ENCODE results near the gene CFAP57. TPM values are rescaled to one million over a fixed set of nuclear protein-coding genes. Genes with fewer than 3 reads are reported as not detected.

CFAP57 gene
- total RNA-seq, 1 donor from 2014 or later = not detected

- peaks cover 3% of the 10 kb centered on the region for H3K36me3 Mint-ChIP-seq (ENCODE audit: low read depth)
- DNase-seq (ENCODE audit: low spot score) = no peak
- H3K27ac Mint-ChIP-seq = no peak overlapping the region
- H3K4me1 Mint-ChIP-seq (ENCODE audit: low read depth) = peaks cover 17% of the 10 kb centered on the region
- intact Hi-C loops (cut with micrococcal nuclease) = no loop called here
- no peak overlapping the region for H3K4me3 Mint-ChIP-seq
- H3K27me3 Mint-ChIP-seq (ENCODE audit: insufficient read depth) = peaks cover 7% of the 10 kb centered on the region
- H3K9me3 Mint-ChIP-seq = peaks cover 5% of the 10 kb centered on the region
Observed at GRCh38 chr1:43235451-43236121, 63.5 kb downstream of the CFAP57 start.

GRCh38 chr1:43237121-43237520 is 65.0 kb downstream of the CFAP57 start:
- no peak overlapping the region for H3K4me3 Mint-ChIP-seq

GRCh38 chr1:43238085-43238484 is 66.0 kb downstream of the CFAP57 start:
- H3K4me1 Mint-ChIP-seq (ENCODE audit: low read depth) = peaks cover 17% of the 10 kb centered on the region
- H3K27me3 Mint-ChIP-seq (ENCODE audit: insufficient read depth) = peaks cover 2% of the 10 kb centered on the region
- peak overlapping the region; percentile 30 for H3K27ac Mint-ChIP-seq
- no peak overlapping the region for H3K4me3 Mint-ChIP-seq
- DNase-seq (ENCODE audit: low spot score) = peak; percentile 13
- intact Hi-C loops (cut with micrococcal nuclease) = loop anchor here (1.0 to 2.0 kb wide), 5 partner anchors 57 to 176 kb away; partner anchors contain the start of genes CDC20, ELOVL1, MED8 and SZT2
- H3K36me3 Mint-ChIP-seq (ENCODE audit: low read depth) = peaks cover 3% of the 10 kb centered on the region
- peaks cover 6% of the 10 kb centered on the region for H3K9me3 Mint-ChIP-seq

More at GRCh38 chr1:43237121-43237520, 65.0 kb downstream of the CFAP57 start:
- Mint-ChIP-seq H3K4me1 (ENCODE audit: low read depth) (peaks cover 17% of the 10 kb centered on the region), H3K27ac (no peak overlapping the region), H3K36me3 (ENCODE audit: low read depth) (peaks cover 3% of the 10 kb centered on the region), H3K9me3 (peaks cover 6% of the 10 kb centered on the region), H3K27me3 (ENCODE audit: insufficient read depth) (peaks cover 5% of the 10 kb centered on the region)
- intact Hi-C loops (cut with micrococcal nuclease) = no loop called here
- no peak for DNase-seq (ENCODE audit: low spot score)

- Mint-ChIP-seq H3K4me1 (ENCODE audit: low read depth) (peaks cover 17% of the 10 kb centered on the region), H3K9me3 (peaks cover 6% of the 10 kb centered on the region), H3K27me3 (ENCODE audit: insufficient read depth) (peaks cover 2% of the 10 kb centered on the region), H3K36me3 (ENCODE audit: low read depth) (peaks cover 3% of the 10 kb centered on the region), H3K4me3 (no peak overlapping the region), H3K27ac (peak overlapping the region; percentile 28)
- intact Hi-C loops (cut with micrococcal nuclease) = loop anchor here (1.0 to 2.0 kb wide), 5 partner anchors 56 to 175 kb away; partner anchors contain the start of genes CDC20, ELOVL1, MED8 and SZT2
- no peak for DNase-seq (ENCODE audit: low spot score)
Observed at GRCh38 chr1:43238991-43239469, 66.9 kb downstream of the CFAP57 start.

GRCh38 chr1:43239484-43239883 is 67.4 kb downstream of the CFAP57 start:
- Mint-ChIP-seq H3K4me1 (ENCODE audit: low read depth) (peaks cover 17% of the 10 kb centered on the region), H3K27me3 (ENCODE audit: insufficient read depth) (peaks cover 2% of the 10 kb centered on the region), H3K9me3 (peaks cover 6% of the 10 kb centered on the region), H3K36me3 (ENCODE audit: low read depth) (peaks cover 3% of the 10 kb centered on the region), H3K27ac (peak overlapping the region; percentile 20), H3K4me3 (no peak overlapping the region)
- intact Hi-C loops (cut with micrococcal nuclease) = loop anchor here (2.0 kb wide), 1 partner anchor 55 kb away; no protein-coding TSS in a partner anchor
- no peak for DNase-seq (ENCODE audit: low spot score)

- Mint-ChIP-seq H3K9me3 (peaks cover 13% of the 10 kb centered on the region), H3K27ac (no peak overlapping the region), H3K27me3 (ENCODE audit: insufficient read depth) (peaks cover 2% of the 10 kb centered on the region), H3K4me3 (no peak overlapping the region), H3K4me1 (ENCODE audit: low read depth) (peaks cover 17% of the 10 kb centered on the region), H3K36me3 (ENCODE audit: low read depth) (peaks cover 3% of the 10 kb centered on the region)
- intact Hi-C loops (cut with micrococcal nuclease) = no loop called here
- DNase-seq (ENCODE audit: low spot score) = no peak
Observed at GRCh38 chr1:43241413-43241836, 69.3 kb downstream of the CFAP57 start.

GRCh38 chr1:43243299-43243698 is 71.2 kb downstream of the CFAP57 start:
- Mint-ChIP-seq H3K27me3 (ENCODE audit: insufficient read depth) (peaks cover 7% of the 10 kb centered on the region), H3K4me3 (no peak overlapping the region), H3K36me3 (ENCODE audit: low read depth) (peaks cover 4% of the 10 kb centered on the region), H3K27ac (no peak overlapping the region), H3K9me3 (peaks cover 20% of the 10 kb centered on the region), H3K4me1 (ENCODE audit: low read depth) (peaks cover 15% of the 10 kb centered on the region)
- DNase-seq (ENCODE audit: low spot score) = no peak
- intact Hi-C loops (cut with micrococcal nuclease) = no loop called here

- H3K4me1 Mint-ChIP-seq (ENCODE audit: low read depth) = no peaks in the 10 kb centered on the region
- intact Hi-C loops (cut with micrococcal nuclease) = no loop called here
- no peak for DNase-seq (ENCODE audit: low spot score)
- peaks cover 2% of the 10 kb centered on the region for H3K36me3 Mint-ChIP-seq (ENCODE audit: low read depth)
- H3K4me3 Mint-ChIP-seq = no peak overlapping the region
- no peak overlapping the region for H3K27ac Mint-ChIP-seq
- peaks cover 14% of the 10 kb centered on the region for H3K9me3 Mint-ChIP-seq
- peaks cover 9% of the 10 kb centered on the region for H3K27me3 Mint-ChIP-seq (ENCODE audit: insufficient read depth)
Observed at GRCh38 chr1:43246466-43247213, 74.5 kb downstream of the CFAP57 start.

GRCh38 chr1:43247256-43247921 is 75.3 kb downstream of the CFAP57 start:
- no peak for DNase-seq (ENCODE audit: low spot score)
- H3K4me1 Mint-ChIP-seq (ENCODE audit: low read depth) = no peaks in the 10 kb centered on the region
- H3K27me3 Mint-ChIP-seq (ENCODE audit: insufficient read depth) = peaks cover 15% of the 10 kb centered on the region
- H3K27ac Mint-ChIP-seq = no peak overlapping the region
- H3K9me3 Mint-ChIP-seq = peaks cover 14% of the 10 kb centered on the region
- H3K4me3 Mint-ChIP-seq = no peak overlapping the region
- peaks cover 2% of the 10 kb centered on the region for H3K36me3 Mint-ChIP-seq (ENCODE audit: low read depth)
- intact Hi-C loops (cut with micrococcal nuclease) = no loop called here

GRCh38 chr1:43250351-43250761 is 78.2 kb downstream of the CFAP57 start:
- H3K27me3 Mint-ChIP-seq (ENCODE audit: insufficient read depth) = peaks cover 21% of the 10 kb centered on the region
- H3K36me3 Mint-ChIP-seq (ENCODE audit: low read depth) = peaks cover 2% of the 10 kb centered on the region

GRCh38 chr1:43251024-43251423 is 78.9 kb downstream of the CFAP57 start:
- Mint-ChIP-seq H3K4me3 (no peak overlapping the region), H3K36me3 (ENCODE audit: low read depth) (peaks cover 2% of the 10 kb centered on the region), H3K9me3 (peaks cover 11% of the 10 kb centered on the region), H3K27ac (no peak overlapping the region), H3K4me1 (ENCODE audit: low read depth) (no peaks in the 10 kb centered on the region), H3K27me3 (ENCODE audit: insufficient read depth) (peaks cover 21% of the 10 kb centered on the region)
- DNase-seq (ENCODE audit: low spot score) = no peak
- intact Hi-C loops (cut with micrococcal nuclease) = no loop called here

More at GRCh38 chr1:43250351-43250761, 78.2 kb downstream of the CFAP57 start:
- no peak for DNase-seq (ENCODE audit: low spot score)
- Mint-ChIP-seq H3K4me3 (no peak overlapping the region), H3K4me1 (ENCODE audit: low read depth) (no peaks in the 10 kb centered on the region), H3K27ac (no peak overlapping the region), H3K9me3 (peaks cover 14% of the 10 kb centered on the region)
- intact Hi-C loops (cut with micrococcal nuclease) = no loop called here

- Mint-ChIP-seq H3K4me1 (ENCODE audit: low read depth) (no peaks in the 10 kb centered on the region), H3K4me3 (no peak overlapping the region), H3K9me3 (peaks cover under 1% of the 10 kb centered on the region), H3K27me3 (ENCODE audit: insufficient read depth) (peaks cover 16% of the 10 kb centered on the region), H3K36me3 (ENCODE audit: low read depth) (no peaks in the 10 kb centered on the region), H3K27ac (no peak overlapping the region)
- DNase-seq (ENCODE audit: low spot score) = no peak
- intact Hi-C loops (cut with micrococcal nuclease) = no loop called here
Observed at GRCh38 chr1:43252225-43252624, 80.1 kb downstream of the CFAP57 start.
